HG02852 (cell line): ENCODE results near the gene CHID1.

Experiments
- ATAC-seq: cut with Tn5 transposase; IDR thresholded peaks from one replicate; pipeline ENCODE4 v1.9.1; 2021; ENCODE audit warnings: mild to moderate bottlenecking, moderate library complexity; ENCODE audit not compliant: unreplicated experiment

The CHID1 gene

DNA sequence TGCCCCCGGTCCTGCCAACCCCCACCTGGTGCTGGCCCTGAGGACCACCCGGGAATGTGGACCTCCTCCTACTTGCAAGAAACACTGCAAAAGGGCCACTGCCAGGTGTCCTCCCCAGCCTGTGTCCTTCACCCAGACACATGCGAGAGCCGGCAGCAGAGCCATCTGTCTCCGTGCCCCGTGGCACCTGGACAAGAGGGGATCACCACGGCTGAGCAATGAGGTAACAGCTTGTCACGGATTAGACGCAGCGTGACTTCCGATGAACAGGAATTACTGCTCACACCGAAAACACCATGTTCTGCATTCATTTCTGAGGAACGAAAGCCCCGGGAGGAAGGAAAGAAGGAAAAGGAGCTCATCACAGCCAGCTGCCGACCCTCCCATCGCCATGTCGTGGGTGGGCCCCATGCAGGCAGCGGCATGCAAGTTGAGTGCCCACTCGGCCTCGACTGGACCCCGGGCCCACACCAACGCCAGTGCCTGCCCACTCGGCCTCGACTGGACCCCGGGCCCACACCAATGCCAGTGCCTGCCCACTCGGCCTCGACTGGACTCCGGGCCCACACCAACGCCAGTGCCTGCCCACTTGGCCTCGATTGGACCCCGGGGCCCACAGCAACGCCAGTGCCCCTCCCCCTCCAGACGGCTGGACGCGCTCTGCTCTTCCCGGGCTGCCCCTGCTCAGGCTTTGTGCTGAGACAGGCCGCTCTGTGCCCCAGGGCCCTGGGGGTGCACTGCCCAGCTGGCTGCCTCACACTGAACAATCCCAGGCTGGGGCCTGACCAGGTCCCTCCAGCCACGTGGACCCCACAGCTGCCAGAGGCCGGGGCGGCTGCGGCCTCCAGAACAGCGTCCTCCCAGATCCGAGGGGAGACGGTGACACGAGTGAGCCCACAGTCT is 22.0 kb downstream of the CHID1 start:
- no peak for ATAC-seq

DNA sequence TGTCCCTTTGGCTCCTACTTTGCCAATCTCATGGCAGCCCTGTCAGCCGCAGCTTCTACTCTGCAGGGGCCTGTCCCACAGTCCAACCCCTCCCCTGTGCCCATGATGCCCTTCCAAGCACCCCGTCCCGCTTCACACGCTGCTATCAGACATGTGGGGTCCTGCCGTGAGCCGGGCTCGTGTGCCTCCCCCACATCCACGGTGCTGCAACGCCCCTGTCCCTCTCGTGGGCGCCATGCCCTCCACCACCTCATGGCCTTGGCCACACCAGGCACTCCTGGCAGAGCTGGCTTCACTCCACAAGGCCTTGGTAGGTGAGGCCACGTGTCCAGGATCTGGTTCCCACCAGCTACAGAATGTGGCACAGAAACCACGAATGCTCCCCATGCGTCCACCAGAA is 23.0 kb downstream of the CHID1 start:
- no peak for ATAC-seq

GRCh38 chr11:886568-886967 is 24.0 kb downstream of the CHID1 start:
- no peak for ATAC-seq

- no peak for ATAC-seq
Observed at GRCh38 chr11:884578-885070, 26.0 kb downstream of the CHID1 start.

DNA sequence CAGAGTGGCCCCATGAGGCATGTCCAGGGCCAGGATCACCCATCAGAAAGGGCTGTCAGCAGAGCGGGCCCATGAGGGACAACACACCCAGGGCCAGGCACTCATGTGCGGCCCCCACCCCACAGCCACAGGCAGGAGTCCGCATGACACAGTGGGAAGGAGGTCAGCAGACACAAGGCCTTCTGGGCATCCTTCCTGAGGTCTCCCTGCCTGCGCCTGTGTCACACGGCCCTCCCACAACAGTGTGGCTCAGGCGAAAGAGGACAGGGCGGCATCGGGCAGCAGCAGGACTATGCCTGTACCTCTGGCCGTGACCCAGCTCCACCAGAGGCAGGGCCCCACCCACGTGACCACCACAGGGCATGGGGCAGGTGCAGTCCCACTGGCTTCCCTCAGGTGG is 27.1 kb downstream of the CHID1 start:
- no peak for ATAC-seq

DNA sequence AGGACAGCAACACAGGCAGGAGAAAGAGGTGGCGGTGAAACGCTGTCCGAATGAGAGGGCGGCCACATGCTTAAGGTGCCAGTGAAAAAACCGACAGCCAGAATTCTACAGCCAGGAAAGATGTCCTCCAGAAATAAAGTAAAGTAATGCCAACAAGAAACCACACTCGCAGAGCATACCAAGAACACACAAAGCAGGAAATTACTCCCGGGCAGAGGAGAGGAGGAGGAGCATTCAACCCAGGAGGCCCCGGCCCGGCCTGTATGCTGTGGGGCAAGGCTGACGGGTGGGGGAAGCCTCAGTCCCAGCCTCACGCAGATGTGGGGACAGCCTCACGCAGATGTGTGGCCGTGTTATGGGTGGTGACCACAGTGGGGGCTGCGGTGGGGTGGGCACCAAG is 28.0 kb downstream of the CHID1 start:
- ATAC-seq, result no peak

GRCh38 chr11:880447-880846 is 30.2 kb downstream of the CHID1 start:
- no peak for ATAC-seq

DNA sequence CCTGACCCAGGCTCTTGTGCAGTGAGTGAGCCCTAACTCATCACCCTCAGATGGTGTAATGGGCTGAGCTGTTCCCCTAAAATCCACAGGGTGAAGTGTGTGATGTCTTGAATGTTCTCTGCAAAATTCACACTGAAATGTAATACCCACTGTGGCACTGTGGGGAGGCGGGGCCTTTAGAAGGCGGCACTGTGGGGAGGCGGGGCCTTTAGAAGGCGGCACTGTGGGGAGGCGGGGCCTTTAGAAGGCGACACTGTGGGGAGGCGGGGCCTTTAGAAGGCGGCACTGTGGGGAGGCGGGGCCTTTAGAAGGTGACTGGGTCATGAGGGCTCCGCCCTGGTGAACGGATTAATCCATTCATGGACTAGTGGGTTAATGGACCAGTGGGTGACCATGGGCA is 33.0 kb downstream of the CHID1 start:
- no peak for ATAC-seq

DNA sequence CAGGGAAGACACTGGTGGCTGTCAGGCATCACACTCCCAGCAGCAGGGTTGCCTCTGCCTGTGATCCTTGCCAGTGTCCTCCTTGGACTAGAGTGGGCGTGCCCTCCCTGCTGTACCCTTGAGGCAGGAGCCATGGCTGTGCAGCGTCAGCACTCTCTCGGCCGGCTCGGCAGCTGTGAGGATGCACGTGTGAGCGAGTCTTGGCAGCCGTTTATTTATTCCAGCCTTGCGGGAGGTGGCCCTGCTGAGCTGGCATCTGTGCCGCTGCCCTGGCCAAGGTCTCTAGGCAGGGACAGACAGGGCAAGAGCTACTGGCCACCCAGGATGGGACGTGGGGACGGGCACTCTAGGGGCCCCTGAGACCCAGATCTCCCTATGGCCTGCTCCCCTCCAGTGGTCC is 34.1 kb downstream of the CHID1 start:
- ATAC-seq, result no peak

- ATAC-seq, result no peak
Observed at GRCh38 chr11:875769-876301, 34.8 kb downstream of the CHID1 start.

- ATAC-seq, result no peak
Observed at GRCh38 chr11:875203-875602, 35.4 kb downstream of the CHID1 start.

DNA sequence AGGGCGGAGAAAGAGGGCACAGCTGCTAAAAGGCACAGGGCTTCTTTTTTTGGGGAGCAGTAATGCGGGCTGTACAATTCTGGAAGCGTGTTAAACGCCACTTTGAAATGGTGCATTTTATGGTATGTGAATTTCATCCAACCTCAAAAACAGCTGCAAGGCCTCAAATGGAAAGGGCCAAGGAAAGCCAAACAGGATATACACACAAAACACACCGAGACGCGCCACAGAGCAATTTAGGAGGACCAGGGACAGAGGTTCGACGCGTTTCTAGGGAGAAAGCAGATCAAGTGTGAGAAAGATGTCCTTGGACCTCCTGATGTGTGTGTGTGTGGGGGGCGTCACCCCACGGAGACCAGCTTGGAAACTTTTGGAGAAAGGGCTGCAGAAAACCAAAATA is 36.9 kb downstream of the CHID1 start:
- no peak for ATAC-seq

GRCh38 chr11:872799-873198 is 37.8 kb downstream of the CHID1 start:
- ATAC-seq, result no peak

DNA sequence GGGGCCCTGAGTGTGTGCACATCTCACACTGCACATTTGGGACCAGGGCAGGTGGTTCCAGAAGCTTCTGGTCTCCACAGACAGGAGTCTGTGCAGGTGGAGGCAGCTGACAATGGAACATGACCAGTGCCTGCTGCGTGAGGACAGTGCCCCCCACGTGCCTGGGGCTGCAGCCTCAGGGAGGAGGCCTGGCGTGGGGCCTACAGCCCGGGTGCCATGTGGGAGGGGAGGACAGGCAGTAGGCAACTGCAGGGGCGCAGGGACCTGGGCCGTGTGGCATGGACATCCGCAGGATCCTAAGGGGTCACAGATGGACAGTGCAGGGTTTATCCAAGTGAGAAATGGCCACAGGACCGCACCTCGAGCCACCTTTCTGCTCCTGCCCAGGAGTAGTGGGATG is 39.1 kb downstream of the CHID1 start:
- ATAC-seq, result no peak

GRCh38 chr11:870418-870817 is 40.2 kb downstream of the CHID1 start:
- ATAC-seq, result no peak

- ATAC-seq, result no peak
Observed at GRCh38 chr11:870127-870413, 40.5 kb downstream of the CHID1 start.

- no peak for ATAC-seq
Observed at GRCh38 chr11:869399-870126, 41.0 kb downstream of the CHID1 start.

DNA sequence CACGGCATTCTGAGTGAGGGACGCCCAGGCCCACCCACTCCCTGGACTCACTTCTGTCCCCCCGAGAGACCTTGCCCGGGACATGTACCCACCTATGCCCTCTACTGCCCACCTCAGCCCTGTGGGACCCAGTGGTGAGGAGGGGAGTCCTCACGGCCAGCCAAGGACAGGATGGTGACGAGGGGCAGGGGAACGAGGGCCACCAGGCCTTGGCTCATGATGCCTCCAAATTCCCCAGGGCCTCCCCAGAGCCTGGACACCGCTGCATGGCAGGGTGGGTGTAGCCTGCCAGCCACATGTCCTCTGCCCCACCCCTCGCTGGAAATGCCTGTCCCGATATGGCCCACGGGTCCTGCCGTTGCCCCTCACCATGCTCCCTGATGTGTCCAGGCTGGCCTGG is 41.8 kb downstream of the CHID1 start:
- no peak for ATAC-seq

- no peak for ATAC-seq
Observed at GRCh38 chr11:868394-868793, 42.2 kb downstream of the CHID1 start.

DNA sequence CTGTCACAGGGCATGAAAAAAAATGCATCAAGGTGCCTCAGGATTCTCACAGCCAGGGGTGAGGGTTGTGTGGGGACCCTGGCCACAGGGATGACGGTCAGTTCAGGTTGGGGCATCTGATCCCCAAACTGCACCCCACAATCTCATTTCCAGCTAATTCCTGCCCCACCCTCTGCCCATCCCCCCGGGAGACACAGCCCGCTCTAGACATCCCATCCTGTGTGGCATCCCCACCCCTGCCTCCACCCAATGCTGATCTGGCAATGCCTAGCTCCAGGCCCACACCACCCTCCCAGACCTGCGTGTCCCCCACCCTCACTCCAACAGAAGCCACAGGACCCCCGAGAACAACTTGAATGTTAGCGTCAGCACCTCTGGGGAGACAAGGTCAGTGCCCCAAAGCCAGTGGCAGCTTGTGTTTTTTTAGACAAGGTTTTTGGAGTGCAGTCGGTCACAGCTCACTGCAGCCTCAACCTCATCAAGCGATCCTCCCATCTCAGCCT is 42.7 kb downstream of the CHID1 start:
- ATAC-seq, result no peak

- ATAC-seq, result no peak
Observed at GRCh38 chr11:866481-866880, 44.1 kb downstream of the CHID1 start.
